H1 (cell line): ENCODE measurements around the gene POF1B. TPM values are rescaled to one million over a fixed set of nuclear protein-coding genes. Genes with fewer than 3 reads are reported as not detected.

ENCODE experiments used
- polyA plus RNA-seq, 7 experiments: library from polyadenylated mRNA; depleted of rRNA in 3 of 7; stranded (reverse) in 5 of 7; unstranded in 2 of 7; fragments of >200 nt in 5 of 7; fragments of 200-250 nt in 2 of 7; gene quantifications; 1 replicate in 5 of 7; 2 replicates in 1 of 7; 4 replicates in 1 of 7; pipeline versions ENCODE4 v1.2.1 to v1.2.3, GENCODE V29; 2011 to 2013; ENCODE audit warnings: missing spikeins in 2 of 7, mixed read lengths in 2 of 7
- total RNA-seq: library from RNA; stranded (reverse); fragmentation: NEBNext Ultra II Directional; extraction: Animal tissue kit (Norgen Biotek cat#: 25700); gene quantifications from 2 replicates; pipeline ENCODE4 v1.2.1, GENCODE V29; 2021
- TF ChIP-seq, protein P1 (sequence below): fragments of 300-600 bp; sonication (generic); IDR thresholded peaks from 2 replicates; pipeline ENCODE4 v1.7.1; 2012; ENCODE audit warnings: low read length, moderate library complexity, mild to moderate bottlenecking, inconsistent platforms; ENCODE audit not compliant: insufficient replicate concordance

Gene POF1B
- total and polyA plus RNA-seq, 2 of the 8 experiments (the other 6 are each of a cell fraction or from before 2014, with no cell fraction given): not detected

- TF ChIP-seq, protein P1, sequence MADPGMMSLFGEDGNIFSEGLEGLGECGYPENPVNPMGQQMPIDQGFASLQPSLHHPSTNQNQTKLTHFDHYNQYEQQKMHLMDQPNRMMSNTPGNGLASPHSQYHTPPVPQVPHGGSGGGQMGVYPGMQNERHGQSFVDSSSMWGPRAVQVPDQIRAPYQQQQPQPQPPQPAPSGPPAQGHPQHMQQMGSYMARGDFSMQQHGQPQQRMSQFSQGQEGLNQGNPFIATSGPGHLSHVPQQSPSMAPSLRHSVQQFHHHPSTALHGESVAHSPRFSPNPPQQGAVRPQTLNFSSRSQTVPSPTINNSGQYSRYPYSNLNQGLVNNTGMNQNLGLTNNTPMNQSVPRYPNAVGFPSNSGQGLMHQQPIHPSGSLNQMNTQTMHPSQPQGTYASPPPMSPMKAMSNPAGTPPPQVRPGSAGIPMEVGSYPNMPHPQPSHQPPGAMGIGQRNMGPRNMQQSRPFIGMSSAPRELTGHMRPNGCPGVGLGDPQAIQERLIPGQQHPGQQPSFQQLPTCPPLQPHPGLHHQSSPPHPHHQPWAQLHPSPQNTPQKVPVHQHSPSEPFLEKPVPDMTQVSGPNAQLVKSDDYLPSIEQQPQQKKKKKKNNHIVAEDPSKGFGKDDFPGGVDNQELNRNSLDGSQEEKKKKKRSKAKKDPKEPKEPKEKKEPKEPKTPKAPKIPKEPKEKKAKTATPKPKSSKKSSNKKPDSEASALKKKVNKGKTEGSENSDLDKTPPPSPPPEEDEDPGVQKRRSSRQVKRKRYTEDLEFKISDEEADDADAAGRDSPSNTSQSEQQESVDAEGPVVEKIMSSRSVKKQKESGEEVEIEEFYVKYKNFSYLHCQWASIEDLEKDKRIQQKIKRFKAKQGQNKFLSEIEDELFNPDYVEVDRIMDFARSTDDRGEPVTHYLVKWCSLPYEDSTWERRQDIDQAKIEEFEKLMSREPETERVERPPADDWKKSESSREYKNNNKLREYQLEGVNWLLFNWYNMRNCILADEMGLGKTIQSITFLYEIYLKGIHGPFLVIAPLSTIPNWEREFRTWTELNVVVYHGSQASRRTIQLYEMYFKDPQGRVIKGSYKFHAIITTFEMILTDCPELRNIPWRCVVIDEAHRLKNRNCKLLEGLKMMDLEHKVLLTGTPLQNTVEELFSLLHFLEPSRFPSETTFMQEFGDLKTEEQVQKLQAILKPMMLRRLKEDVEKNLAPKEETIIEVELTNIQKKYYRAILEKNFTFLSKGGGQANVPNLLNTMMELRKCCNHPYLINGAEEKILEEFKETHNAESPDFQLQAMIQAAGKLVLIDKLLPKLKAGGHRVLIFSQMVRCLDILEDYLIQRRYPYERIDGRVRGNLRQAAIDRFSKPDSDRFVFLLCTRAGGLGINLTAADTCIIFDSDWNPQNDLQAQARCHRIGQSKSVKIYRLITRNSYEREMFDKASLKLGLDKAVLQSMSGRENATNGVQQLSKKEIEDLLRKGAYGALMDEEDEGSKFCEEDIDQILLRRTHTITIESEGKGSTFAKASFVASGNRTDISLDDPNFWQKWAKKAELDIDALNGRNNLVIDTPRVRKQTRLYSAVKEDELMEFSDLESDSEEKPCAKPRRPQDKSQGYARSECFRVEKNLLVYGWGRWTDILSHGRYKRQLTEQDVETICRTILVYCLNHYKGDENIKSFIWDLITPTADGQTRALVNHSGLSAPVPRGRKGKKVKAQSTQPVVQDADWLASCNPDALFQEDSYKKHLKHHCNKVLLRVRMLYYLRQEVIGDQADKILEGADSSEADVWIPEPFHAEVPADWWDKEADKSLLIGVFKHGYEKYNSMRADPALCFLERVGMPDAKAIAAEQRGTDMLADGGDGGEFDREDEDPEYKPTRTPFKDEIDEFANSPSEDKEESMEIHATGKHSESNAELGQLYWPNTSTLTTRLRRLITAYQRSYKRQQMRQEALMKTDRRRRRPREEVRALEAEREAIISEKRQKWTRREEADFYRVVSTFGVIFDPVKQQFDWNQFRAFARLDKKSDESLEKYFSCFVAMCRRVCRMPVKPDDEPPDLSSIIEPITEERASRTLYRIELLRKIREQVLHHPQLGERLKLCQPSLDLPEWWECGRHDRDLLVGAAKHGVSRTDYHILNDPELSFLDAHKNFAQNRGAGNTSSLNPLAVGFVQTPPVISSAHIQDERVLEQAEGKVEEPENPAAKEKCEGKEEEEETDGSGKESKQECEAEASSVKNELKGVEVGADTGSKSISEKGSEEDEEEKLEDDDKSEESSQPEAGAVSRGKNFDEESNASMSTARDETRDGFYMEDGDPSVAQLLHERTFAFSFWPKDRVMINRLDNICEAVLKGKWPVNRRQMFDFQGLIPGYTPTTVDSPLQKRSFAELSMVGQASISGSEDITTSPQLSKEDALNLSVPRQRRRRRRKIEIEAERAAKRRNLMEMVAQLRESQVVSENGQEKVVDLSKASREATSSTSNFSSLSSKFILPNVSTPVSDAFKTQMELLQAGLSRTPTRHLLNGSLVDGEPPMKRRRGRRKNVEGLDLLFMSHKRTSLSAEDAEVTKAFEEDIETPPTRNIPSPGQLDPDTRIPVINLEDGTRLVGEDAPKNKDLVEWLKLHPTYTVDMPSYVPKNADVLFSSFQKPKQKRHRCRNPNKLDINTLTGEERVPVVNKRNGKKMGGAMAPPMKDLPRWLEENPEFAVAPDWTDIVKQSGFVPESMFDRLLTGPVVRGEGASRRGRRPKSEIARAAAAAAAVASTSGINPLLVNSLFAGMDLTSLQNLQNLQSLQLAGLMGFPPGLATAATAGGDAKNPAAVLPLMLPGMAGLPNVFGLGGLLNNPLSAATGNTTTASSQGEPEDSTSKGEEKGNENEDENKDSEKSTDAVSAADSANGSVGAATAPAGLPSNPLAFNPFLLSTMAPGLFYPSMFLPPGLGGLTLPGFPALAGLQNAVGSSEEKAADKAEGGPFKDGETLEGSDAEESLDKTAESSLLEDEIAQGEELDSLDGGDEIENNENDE: no peak
These were observed 1.0 kb downstream of the POF1B start (continued) for GRCh38 chrX:85378461-85378860.
